SIG-M5 (cell line): ENCODE data around the gene TMED10.
"Not testable (repeated sequence)": the region's sequence is repeated elsewhere in the genome, so short reads cannot be mapped to it uniquely, and the experiment has no call there.

Source experiments
- DNase-seq: peaks from one replicate; lab custom pipeline; 2025; lab: John Stamatoyannopoulos, UW

TMED10 gene

GRCh38 chr14:75190023-75190422 is 13.6 kb upstream of the TMED10 start:
- DNase-seq, result no peak

DNA sequence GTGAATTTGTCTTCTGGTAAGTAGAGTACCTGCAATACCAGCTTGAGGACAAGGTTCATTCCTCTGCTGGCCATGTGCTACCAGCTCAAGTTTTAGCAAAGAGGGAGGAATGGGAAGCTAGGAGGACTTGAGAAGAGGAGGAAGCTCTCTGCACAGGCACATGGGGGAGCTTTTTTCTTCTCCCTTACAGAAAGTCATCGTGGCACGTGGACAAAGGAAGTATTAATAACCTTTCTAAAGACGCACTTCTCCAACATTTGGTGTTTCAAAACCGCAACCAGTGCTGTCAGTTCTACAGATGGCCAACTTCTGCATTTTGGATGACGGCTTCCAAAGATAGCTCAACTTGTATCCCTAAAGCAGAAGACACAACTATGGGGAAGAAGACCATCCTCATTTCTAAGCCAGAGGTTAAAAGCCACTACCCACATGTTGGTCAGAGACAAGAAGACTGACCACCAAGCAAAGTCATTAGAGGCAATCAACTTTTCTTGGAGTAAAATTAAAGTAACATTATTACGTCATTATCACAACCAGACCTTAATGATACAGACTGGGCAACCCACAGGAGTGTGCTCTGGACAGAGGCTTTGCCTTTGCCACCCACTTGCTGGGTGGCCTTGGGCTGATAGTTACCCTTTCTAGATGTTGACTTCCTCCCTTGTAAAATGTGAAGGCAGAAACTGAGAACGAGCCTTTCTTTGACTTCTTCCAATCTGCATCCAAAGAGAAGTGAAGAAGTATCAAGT is 12.3 kb upstream of the TMED10 start:
- peak; percentile 96 for DNase-seq

DNA sequence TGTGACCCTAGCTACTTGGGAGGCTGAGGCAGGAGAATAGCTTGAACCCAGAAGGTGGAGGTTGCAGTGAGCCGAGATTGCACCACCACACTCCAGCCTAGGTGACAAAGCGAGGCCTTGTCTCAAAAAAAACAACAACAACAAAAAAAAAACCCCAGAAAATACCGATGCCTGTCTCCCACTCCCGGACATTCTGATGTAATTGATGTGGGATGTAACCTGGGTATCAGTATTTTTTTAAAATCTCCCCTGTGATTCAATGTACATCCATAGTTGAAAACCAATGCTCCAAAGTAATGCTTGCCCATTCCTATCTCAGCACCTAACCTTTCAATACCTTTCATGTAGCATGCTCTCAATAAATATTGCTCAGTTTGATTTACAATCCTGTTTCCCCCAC is 11.7 kb upstream of the TMED10 start:
- no peak for DNase-seq

DNA sequence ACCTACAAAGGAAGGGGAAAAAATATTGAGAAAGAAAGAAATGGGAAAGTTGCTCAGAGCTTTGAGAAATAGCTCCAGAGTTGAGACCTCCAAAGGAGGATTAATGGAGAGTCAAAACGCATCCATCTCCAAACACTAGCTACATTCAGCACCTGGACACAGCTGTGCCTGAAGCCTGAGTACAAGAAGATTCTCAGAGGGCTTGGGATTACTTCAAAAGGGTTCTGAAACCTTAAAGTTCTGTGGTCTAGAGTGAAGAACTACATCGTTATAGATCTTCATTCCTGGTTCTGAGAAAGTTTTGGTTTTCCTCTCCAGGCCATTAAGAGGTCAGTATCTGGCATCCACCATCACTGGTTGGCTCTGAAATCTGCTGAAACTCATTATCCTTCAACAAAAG is 10.5 kb upstream of the TMED10 start:
- no peak for DNase-seq

GRCh38 chr14:75185251-75186040 is 9.0 kb upstream of the TMED10 start:
- DNase-seq, result no peak

- peak; percentile 75 for DNase-seq
These were observed 8.1 kb upstream of the TMED10 start for GRCh38 chr14:75184492-75184891.

DNA sequence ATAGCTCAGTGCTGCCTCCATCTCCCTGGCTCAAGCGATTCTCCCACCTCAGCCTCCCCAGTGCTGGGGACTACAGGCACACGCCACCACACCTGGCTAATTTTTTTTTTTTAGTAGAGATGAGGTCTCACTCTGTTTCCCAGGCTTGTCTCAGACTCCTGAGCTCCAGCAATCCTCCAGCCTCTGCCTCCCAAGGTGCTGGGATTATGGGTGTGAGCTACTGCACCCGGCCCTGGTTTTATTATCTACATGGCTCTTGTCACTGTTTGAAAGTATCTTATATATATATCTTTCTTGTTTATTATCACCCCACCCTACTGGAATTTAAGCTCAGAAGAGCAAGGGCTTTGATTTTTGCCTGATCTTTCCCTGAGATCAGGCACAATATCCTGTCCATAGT is 7.6 kb upstream of the TMED10 start:
- DNase-seq, result no peak

GRCh38 chr14:75183225-75183624 is 6.8 kb upstream of the TMED10 start:
- DNase-seq, result no peak

DNA sequence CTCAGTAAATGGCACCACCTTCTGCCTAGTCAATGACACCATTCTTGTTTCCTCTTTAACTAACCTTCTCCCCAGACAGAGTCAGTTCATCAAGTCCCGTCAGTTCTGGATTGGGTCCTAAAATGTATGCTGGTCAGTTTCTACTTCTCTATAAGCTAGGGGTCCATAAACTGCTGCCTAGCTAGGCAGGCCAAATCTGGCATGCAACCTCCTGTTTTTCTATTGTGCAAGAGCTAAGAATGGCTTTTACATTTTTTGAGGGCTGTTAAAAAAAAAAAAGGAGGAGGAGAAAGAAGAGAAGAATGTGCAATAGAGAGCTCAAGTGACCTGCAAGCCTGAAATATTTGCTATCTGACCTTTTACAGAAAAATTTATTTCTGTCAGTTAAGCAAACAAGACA is 6.4 kb upstream of the TMED10 start:
- peak; percentile 80 for DNase-seq

- DNase-seq, result not testable (repeated sequence)
These were observed 5.8 kb upstream of the TMED10 start for GRCh38 chr14:75182163-75182562.

DNA sequence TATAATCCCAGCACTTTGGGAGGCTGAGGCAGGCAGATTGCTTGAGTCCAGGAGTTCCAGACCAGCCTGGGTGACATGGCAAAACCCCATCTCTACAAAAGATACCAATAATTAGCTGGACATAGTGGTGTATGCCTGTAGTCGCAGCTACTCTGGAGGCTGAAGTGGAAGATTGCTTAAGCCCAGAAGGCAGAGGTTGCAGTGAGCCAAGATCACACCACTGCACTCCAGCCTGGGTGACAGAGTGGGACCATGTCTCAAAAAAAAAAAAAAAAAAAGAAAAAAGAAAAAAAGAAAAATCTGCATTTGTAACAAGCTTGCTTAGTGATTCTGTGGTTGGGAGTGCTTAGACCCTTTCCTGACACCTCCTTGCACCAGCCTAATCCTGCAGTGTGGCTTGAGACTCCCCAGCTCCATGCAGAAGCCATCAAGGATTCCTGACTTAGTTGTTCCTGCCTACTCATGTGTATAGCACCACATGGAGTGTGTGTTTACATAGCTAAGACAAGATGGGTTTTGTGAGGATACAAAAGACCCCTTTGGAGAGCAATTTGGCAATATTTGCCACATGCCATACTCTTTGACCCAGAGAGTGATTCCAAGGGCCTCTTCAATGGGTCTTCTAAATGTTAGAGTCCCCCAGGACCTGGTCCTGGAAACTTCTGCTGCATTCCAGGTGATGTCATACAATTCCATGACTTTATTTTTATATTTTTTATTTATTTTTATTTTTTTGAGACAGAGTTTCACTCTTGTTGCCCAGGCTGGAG is 5.1 kb upstream of the TMED10 start:
- no peak for DNase-seq

GRCh38 chr14:75175677-75176141 is 703 bp downstream of the TMED10 start:
- DNase-seq, result no peak

- no peak for DNase-seq
These were observed 2.3 kb downstream of the TMED10 start for GRCh38 chr14:75174066-75174465.

GRCh38 chr14:75170772-75171171 is 5.6 kb downstream of the TMED10 start:
- no peak for DNase-seq

GRCh38 chr14:75168586-75169335 is 7.7 kb downstream of the TMED10 start:
- no peak for DNase-seq

DNA sequence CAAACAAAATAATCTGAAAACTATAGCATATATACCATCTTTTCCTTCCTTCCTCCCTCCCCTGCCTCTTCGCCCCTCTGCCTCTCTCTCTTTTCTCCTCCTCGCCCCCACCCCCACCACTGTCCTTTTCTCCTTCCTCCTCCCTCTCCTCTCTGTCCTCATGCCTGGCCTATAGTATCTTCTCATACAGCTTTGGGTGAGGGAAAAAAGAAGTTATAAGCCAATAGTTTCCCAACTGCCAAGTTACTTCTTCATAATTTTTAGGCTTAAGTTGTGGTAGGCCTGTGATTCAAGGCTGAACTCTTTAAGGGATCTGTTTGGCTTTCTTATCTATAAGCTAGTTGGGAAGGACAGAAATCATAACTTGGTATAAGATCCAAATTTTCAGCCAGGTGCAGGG is 9.1 kb downstream of the TMED10 start:
- no peak for DNase-seq

- no peak for DNase-seq
These were observed 10.6 kb downstream of the TMED10 start for GRCh38 chr14:75165586-75166391.

DNA sequence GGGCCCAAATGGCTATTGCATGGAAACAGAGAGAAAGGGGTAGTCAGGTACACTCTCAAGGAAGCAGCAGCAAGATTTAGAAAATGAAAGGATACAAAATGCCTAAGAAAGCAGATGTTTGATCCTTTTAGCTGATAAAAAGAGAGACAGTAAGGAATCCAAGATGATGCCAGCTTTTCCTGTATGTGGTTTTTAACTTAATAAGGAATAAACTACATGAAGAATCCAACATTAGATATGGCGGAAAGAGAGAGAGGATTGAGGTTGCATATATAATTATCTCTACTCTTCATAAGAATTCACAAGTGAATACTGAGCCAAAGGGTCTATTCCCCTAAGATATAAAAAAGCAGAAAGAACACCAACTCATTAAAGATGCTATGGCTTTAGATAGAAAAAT is 11.6 kb downstream of the TMED10 start:
- no peak for DNase-seq

DNA sequence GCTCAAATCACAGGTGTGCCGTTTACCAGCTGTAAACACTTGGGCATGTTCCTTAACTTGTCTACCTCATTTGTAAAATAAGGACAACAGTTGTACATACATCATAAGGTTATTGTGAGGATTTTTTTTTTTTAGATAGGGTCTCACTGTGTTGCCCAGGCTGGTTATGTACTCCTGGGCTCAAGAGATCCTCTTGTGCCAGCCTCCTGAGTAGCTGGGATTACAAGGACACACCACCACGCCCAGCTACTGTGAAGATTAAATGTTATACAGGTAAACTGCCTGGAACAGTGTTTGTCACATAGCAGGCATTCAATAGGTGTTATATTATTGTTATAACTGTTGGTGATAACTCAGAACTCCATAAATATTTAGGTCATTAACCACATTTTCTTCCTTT is 12.7 kb downstream of the TMED10 start:
- no peak for DNase-seq

DNA sequence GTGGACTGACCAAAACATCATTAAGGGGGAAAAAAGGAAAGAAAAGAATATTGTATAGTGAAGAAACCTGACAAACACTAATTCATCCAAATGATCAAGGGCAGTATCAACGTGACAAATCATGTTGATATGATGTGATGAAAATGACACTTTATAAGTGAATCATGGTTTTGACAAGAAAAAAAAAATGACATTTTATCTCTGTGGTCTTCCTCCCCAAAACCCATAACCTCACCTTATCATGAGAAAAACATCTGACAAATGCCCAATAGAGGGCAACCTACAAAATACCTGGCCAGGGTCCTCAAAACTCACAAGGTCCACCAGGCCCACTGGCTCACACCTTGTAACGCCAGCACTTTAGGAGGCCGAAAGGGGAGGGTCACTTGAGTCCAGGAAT is 13.8 kb downstream of the TMED10 start:
- no peak for DNase-seq
